Esophagus muscularis mucosa (tissue), 4 donors: ENCODE data around the gene ARL2BP.

Source experiments
- CTCF ChIP-seq, 3 experiments: fragments of 200-600 bp in 2 of 3; fragments of 450-650 bp in 1 of 3; sonication (generic) in 2 of 3; IDR thresholded peaks; one replicate each; pipeline ENCODE4 v1.5.1; 2017 to 2019; ENCODE audit warnings: antibody characterized with exemption in 3 of 3, mild to moderate bottlenecking in 2 of 3, moderate library complexity in 1 of 3
- EP300 ChIP-seq: sonication (generic); formaldehyde crosslinking; IDR thresholded peaks from one replicate; pipeline ENCODE4 v1.6.1; 2017; ENCODE audit warnings: antibody characterized with exemption
- POLR2A ChIP-seq: fragments of 450-650 bp; IDR thresholded peaks from one replicate; pipeline ENCODE4 v1.6.1; 2017; ENCODE audit warnings: antibody characterized with exemption, moderate library complexity, mild to moderate bottlenecking, low read depth
- POLR2AphosphoS5 ChIP-seq, 2 donors: sonication (generic); formaldehyde crosslinking; IDR thresholded peaks; one replicate each; pipeline ENCODE4 v1.6.1; 2017; ENCODE audit warnings: antibody characterized with exemption in 2 of 2

- TF ChIP-seq POLR2A, result no peak
- no peak for TF ChIP-seq EP300
- no peak for TF ChIP-seq CTCF (IDR thresholded peaks at IDR 0.05)
- no peak for TF ChIP-seq POLR2AphosphoS5 (IDR thresholded peaks at IDR 0.05)
Measured at GRCh38 chr16:57236022-57236350, 9.1 kb upstream of the ARL2BP start.
